Gastrocnemius medialis (tissue), 4 donors: Measurements from ENCODE around the gene UGT3A2. TPM values are rescaled to one million over a fixed set of nuclear protein-coding genes. Genes with fewer than 3 reads are reported as not detected.

ENCODE experiments used
- ATAC-seq, 2 donors: fragments of 150-250 bp; one replicate each; pipeline ENCODE4 v1.9.1; 2016
- DNase-seq, 2 donors: peaks; one replicate each; pipeline ENCODE4 v3.0.0-alpha.2; 2019
- H3K27ac ChIP-seq, 4 donors: fragments of 200-600 bp; sonication (generic); 1 replicate in 1 of 4; 2 replicates in 3 of 4; pipeline ENCODE4 v1.5.1; 2016 to 2018; ENCODE audit warnings: mild to moderate bottlenecking in 2 of 4, moderate library complexity in 1 of 4
- H3K27me3 ChIP-seq, 3 donors: fragments of 200-600 bp; sonication (generic) in 2 of 3; 1 replicate in 1 of 3; 2 replicates in 2 of 3; pipeline versions ENCODE4 v1.5.1 to v1.6.0; 2016 to 2019; ENCODE audit warnings: mild to moderate bottlenecking in 1 of 3, moderate library complexity in 1 of 3
- H3K36me3 ChIP-seq, 2 donors: fragments of 200-600 bp; sonication (generic) in 1 of 2; one replicate each; pipeline ENCODE4 v1.5.1; 2017 to 2018
- H3K4me1 ChIP-seq, 2 donors: fragments of 200-600 bp; sonication (generic) in 1 of 2; one replicate each; pipeline ENCODE4 v1.5.1; 2016 to 2017; ENCODE audit warnings: mild to moderate bottlenecking in 2 of 2
- H3K4me3 ChIP-seq, 4 donors: fragments of 200-600 bp; sonication (generic) in 3 of 4; 1 replicate in 1 of 4; 2 replicates in 3 of 4; pipeline ENCODE4 v1.5.1; 2016 to 2019; ENCODE audit warnings: mild to moderate bottlenecking in 2 of 4
- H3K9me3 ChIP-seq, 3 donors: fragments of 200-600 bp; sonication (generic) in 2 of 3; 1 replicate in 1 of 3; 2 replicates in 2 of 3; pipeline ENCODE4 v1.5.1; 2016 to 2019
- POLR2A ChIP-seq, 2 donors: fragments of 450-650 bp; IDR thresholded peaks; one replicate each; pipeline ENCODE4 v1.6.1; 2017; ENCODE audit warnings: antibody characterized with exemption in 2 of 2, mild to moderate bottlenecking in 2 of 2, moderate library complexity in 2 of 2
- in situ Hi-C, 4 donors: fragments of 200-750 bp; cut with MboI; loops; one replicate each; pipeline versions ENCODE4 v1.15.0 to v1.8.0; 2017; ENCODE audit warnings: low sequenced_read_pairs in 4 of 4
- intact Hi-C: fragments of 100-400 bp; cut with DNase I; formaldehyde crosslinking; loops from one replicate; pipeline ENCODE4 v1.15.1; 2023; ENCODE audit warnings: low total_unique reads
- total RNA-seq, 4 donors: library from RNA; depleted of rRNA; stranded (reverse); fragments of >200 nt; gene quantifications; one replicate each; pipeline versions ENCODE4 v1.1.0 to v1.2.3, GENCODE V29; 2016
- TF ChIP-seq, protein P1 (sequence below), 5 experiments: fragments of 450-650 bp in 3 of 5; fragments of 200-600 bp in 2 of 5; sonication (generic) in 2 of 5; IDR thresholded peaks in 4 of 5; conservative IDR thresholded peaks in 1 of 5; 1 replicate in 4 of 5; 2 replicates in 1 of 5; pipeline ENCODE4 v1.5.1; 2016 to 2019; ENCODE audit warnings: antibody characterized with exemption in 5 of 5, mild to moderate bottlenecking in 3 of 5, moderate library complexity in 3 of 5

The UGT3A2 gene
- total RNA-seq, 4 donors from 2014 or later: not detected

DNA sequence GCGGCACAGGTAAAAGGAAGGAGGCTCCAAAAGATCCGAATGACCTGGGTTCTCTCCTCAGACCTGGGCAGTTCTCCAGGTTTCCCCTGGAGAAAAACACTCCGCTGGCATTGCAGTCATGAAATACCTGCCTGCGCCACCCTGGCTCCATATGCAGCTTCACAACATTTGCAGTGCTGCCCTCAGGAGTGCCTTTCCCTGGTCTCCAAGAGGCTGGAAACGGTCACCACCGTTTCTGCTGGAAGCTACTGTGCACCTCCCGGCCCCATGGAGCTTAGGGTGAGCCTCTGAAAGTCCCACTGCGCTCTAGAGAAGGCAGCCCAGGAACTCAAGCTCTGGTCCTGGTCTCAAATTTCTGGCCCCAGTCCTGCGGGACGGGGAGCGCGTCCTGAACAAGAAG, 76.2 kb downstream of the UGT3A2 start:
- no peaks in the 10 kb centered on the region for H3K9me3 ChIP-seq
- peak overlapping the region; percentile 63 to 83 (median 71) for H3K27ac ChIP-seq
- intact Hi-C loops: no loop called here
- peaks cover 0 to 11% of the 10 kb centered on the region in 2 donors for H3K4me1 ChIP-seq
- ATAC-seq (peak; percentile 61 to 63), DNase-seq (peak; percentile 3 to 37)
- H3K4me3 ChIP-seq: peak overlapping the region; percentile 51 to 60 (median 56)
- in situ Hi-C loops: no loop called here
- H3K36me3 ChIP-seq: no peaks in the 10 kb centered on the region
- no peaks in the 10 kb centered on the region for H3K27me3 ChIP-seq
- TF ChIP-seq POLR2A (IDR thresholded peaks at IDR 0.05): no peak

DNA sequence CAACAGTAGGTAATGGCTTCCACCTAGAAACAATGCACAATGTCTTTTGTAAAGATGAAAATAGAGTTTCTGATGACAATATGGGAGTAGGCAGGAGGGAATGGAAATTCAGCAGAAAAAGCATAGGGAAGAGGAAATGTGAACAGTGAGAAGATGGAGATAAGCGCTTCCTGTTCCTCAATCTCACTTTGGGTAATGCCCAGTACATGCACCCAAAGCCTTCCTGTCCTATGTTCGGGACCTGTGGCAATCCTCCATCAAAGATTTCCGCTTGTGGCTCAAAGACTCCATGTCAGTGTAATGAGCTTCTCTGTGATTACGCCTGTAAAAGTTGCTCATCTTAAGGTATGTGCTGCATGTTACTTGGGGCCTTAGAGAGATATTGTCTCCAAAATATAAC, 78.2 kb downstream of the UGT3A2 start:
- ATAC-seq: no peak
- Histone ChIP-seq H3K4me1 (peaks cover 0 to 11% of the 10 kb centered on the region in 2 donors), H3K36me3 (no peaks in the 10 kb centered on the region), H3K9me3 (no peaks in the 10 kb centered on the region), H3K27ac (no peak overlapping the region), H3K4me3 (no peak overlapping the region), H3K27me3 (no peaks in the 10 kb centered on the region)
- in situ Hi-C loops: no loop called here
- DNase-seq: no peak
- intact Hi-C loops: no loop called here
- no peak for TF ChIP-seq POLR2A (IDR thresholded peaks at IDR 0.05)
- TF ChIP-seq, protein P1, sequence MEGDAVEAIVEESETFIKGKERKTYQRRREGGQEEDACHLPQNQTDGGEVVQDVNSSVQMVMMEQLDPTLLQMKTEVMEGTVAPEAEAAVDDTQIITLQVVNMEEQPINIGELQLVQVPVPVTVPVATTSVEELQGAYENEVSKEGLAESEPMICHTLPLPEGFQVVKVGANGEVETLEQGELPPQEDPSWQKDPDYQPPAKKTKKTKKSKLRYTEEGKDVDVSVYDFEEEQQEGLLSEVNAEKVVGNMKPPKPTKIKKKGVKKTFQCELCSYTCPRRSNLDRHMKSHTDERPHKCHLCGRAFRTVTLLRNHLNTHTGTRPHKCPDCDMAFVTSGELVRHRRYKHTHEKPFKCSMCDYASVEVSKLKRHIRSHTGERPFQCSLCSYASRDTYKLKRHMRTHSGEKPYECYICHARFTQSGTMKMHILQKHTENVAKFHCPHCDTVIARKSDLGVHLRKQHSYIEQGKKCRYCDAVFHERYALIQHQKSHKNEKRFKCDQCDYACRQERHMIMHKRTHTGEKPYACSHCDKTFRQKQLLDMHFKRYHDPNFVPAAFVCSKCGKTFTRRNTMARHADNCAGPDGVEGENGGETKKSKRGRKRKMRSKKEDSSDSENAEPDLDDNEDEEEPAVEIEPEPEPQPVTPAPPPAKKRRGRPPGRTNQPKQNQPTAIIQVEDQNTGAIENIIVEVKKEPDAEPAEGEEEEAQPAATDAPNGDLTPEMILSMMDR (IDR thresholded peaks at IDR 0.05 in 4 of 5, conservative IDR thresholded peaks at IDR 0.05 in 1 of 5): no peak

DNA sequence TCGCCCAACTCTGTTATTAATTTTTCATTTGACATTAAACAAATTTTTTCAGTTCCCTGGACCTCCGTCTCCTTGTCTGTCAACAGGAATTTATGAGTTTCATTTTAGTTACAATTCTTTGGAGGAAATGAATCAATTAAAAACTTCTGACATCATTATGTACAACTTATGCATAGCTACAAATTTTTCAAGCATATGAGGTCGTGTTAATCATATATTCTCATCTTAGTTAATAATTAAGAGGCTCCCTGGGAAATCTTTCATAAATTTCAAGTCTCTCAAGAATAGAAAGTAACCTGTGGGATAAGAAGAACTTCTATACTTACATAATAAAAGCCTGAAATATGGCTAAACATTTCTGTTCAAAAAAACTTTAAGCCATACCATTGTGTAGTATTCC, 78.9 kb downstream of the UGT3A2 start:
- Histone ChIP-seq H3K27ac (no peak overlapping the region), H3K4me1 (peaks cover 0 to 11% of the 10 kb centered on the region in 2 donors), H3K9me3 (no peaks in the 10 kb centered on the region), H3K4me3 (no peak overlapping the region), H3K36me3 (no peaks in the 10 kb centered on the region), H3K27me3 (no peaks in the 10 kb centered on the region)
- intact Hi-C loops (no loop called here), in situ Hi-C loops (no loop called here)
- TF ChIP-seq, protein P1 (IDR thresholded peaks at IDR 0.05 in 4 of 5, conservative IDR thresholded peaks at IDR 0.05 in 1 of 5): no peak
- no peak for TF ChIP-seq POLR2A (IDR thresholded peaks at IDR 0.05)
- no peak for ATAC-seq
- DNase-seq: no peak

Other genes with a start within 250 kb of the UGT3A2 start
- 1 to 10 TPM in 1 of 4 donors, under 1 TPM in 3; 0.29 to 1.0 (median 0.72) TPM for gene IL7R, start 210.0 kb downstream of the UGT3A2 start, total RNA-seq
- not detected for gene CAPSL, start 128.3 kb downstream of the UGT3A2 start, total RNA-seq
- 1 to 10 TPM in 2 of 4 donors, under 1 TPM in 2; 0.42 to 4.6 (median 2.1) TPM for gene UGT3A1, start 75.5 kb downstream of the UGT3A2 start, total RNA-seq
- 10 to 100 TPM; 12.2 to 29.0 (median 21.3) TPM for gene LMBRD2, start 85.0 kb upstream of the UGT3A2 start, total RNA-seq
- 1 to 10 TPM; 2.8 to 6.7 (median 3.1) TPM for gene SKP2, start 85.2 kb upstream of the UGT3A2 start, total RNA-seq
- 10 to 100 TPM; 23.6 to 34.4 (median 27.8) TPM for gene NADK2, start 175.0 kb upstream of the UGT3A2 start, total RNA-seq
- gene RANBP3L, start 235.0 kb upstream of the UGT3A2 start, total RNA-seq: 1 to 10 TPM in 2 of 4 donors, under 1 TPM in 2; 0.82 to 2.5 (median 1.2) TPM